ENCODE results near the gene ZSCAN18.

- TF ChIP-seq KDM5B (CRISPR knock-in tag; IDR thresholded peaks at IDR 0.05; ENCODE audit: borderline replicate concordance) (no peak), ZNF567 (CRISPR knock-in tag; IDR thresholded peaks at IDR 0.05; ENCODE audit: borderline replicate concordance) (no peak), EZH2 (conservative IDR thresholded peaks at IDR 0.05; ENCODE audit: low read depth, low read length) (no peak), CTCF (CRISPR knock-in tag; IDR thresholded peaks at IDR 0.05) (no peak), CBX5 (CRISPR knock-in tag; IDR thresholded peaks at IDR 0.05; ENCODE audit: borderline replicate concordance) (no peak), SP1 (IDR thresholded peaks at IDR 0.05) (no peak), SP1 (CRISPR knock-in tag; IDR thresholded peaks at IDR 0.05) (no peak), SRF (IDR thresholded peaks at IDR 0.05; ENCODE audit: low read depth, low read length) (no peak), SP2 (CRISPR knock-in tag; IDR thresholded peaks at IDR 0.05) (no peak), IRX3 (CRISPR knock-in tag; IDR thresholded peaks at IDR 0.05; ENCODE audit: borderline replicate concordance, low read depth) (no peak), GTF3A (CRISPR knock-in tag; conservative IDR thresholded peaks at IDR 0.05) (no peak), RAD21 (CRISPR knock-in tag; IDR thresholded peaks at IDR 0.05) (no peak)
Measured at GRCh38 chr19:58046856-58047255, 51.2 kb downstream of the ZSCAN18 start.
